GM19395 (cell line): ENCODE results near the gene SUGCT.
"Not testable (repeated sequence)": the region's sequence is repeated elsewhere in the genome, so short reads cannot be mapped to it uniquely, and the experiment has no call there.

ENCODE experiments used
- ATAC-seq: cut with Tn5 transposase; IDR thresholded peaks from one replicate; pipeline ENCODE4 v1.9.1; 2021; ENCODE audit warnings: mild to moderate bottlenecking, moderate library complexity; ENCODE audit not compliant: unreplicated experiment

The SUGCT gene

DNA sequence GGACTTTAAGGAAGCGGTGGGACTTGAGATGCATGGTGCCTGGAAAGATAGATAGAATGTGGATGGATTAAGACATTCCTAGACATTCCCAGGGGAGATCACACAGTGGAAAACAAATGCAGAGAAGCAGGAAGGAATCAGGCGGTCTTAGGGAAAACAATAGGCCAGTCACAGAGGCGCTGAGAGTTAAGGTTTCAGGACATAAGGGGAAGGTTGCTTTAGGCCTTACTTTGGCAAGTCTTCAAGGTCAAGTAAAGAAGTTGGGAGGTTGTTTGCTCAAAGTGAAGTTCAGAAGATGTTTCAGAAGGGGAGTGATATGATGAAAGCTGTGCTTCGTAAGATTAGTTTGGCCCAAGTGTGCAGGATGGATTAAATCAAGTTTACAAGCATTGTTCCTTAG lies 109.4 kb downstream of the SUGCT start:
- no peak for ATAC-seq

DNA sequence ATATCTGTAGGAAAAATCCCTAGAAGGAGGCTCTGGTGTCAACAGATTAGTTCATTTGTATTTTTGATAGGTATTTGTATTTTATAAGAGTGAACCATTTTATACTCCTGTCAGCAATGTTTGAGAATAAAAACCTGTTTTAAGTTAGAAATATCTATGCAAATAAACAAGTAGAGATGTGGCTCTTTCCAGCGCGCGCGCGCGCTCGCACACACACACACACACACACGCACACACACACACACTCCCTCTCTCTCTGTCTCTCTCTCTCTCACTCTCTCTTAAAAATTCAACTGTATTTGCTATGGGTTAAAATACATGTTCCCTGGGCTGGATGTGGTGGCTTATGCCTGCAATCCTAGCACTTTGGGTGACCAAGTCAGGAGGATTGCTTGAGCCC lies 113.9 kb downstream of the SUGCT start:
- no peak for ATAC-seq

DNA sequence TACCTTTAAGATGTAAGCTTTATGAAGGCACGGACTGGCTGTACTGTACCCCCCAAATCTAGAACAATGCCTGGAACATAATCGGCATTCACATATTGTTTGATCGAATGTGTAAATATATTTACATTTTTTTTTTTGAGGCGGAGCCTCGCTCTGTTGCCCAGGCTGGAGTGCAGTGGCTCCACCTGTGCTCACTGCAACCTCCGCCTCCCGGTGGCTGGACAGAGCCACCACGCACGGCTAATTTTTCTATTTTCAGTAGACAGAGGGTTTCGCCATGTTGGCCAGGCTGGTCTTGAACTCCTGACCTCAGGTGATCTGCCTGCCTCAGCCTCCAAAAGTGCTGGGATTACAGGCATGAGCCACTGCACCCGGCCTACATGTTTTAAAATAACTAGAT lies 118.6 kb downstream of the SUGCT start:
- ATAC-seq, result not testable (repeated sequence)

DNA sequence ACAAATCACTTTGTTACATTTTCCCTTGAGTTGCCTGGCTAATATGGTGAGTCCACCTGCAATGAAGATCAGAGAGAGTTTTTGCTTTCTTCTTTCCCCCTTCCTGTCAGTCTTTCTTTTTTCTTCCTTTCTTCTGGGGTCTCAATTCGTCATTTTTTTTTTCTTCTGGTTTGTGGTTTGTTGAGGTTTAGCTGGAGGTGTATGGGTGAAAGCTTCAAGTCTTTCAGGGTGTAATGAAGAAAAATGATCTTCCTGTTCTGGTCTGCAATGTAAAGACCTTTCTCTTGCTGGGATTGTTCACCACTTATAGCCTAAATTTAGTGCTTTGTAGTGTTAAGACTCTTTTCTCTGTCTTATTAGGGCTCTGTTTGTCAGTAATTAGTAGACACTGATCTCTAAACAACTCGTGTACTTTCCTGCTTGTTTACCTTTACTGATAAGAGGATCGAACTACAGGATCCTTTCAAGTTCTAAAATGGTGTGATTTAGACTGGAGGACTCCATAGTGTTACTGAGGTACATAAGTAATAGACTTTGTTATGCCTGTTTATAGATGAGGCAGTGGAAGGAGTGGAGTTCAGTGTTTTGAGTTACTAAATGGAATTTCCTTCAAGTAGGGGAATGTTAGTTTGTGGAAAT lies 129.1 kb downstream of the SUGCT start:
- no peak for ATAC-seq

DNA sequence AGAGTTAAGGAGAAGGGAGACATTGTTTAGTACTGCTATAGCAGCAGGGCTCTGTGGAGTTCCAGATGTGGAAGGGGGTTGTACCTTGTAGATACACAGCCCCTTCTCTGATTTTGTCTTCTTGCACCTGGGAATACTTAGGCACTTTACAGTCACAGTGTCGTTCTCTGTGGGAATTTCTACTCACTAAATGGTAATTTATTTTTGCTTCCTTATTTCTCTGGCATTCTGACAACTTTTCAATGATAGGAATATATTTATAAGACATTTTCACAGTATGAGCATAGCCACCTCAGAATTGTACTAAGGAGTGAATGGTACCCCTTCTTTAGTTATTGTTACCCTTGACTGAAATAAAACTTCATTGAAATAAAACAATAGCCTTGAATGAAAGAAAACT lies 132.8 kb downstream of the SUGCT start:
- ATAC-seq, result no peak

DNA sequence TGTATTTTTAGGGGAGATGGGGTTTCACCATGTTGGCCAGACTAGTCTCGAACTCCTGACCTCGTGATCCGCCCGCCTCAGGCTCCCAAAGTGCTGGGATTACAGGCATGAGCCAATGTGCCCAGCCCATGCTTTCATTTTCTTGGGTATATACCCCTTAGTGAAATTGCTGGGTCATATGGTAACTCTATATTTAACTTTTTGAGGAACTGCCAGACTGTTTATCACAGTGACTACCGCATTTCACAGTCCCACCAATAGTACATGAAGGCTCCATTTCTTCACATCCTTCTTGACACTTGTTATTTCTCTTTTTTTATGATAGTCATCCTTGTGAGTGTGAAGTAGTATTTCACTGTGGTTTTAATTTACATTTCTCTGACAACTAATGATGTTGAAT lies 134.0 kb downstream of the SUGCT start:
- ATAC-seq, result not testable (repeated sequence)

DNA sequence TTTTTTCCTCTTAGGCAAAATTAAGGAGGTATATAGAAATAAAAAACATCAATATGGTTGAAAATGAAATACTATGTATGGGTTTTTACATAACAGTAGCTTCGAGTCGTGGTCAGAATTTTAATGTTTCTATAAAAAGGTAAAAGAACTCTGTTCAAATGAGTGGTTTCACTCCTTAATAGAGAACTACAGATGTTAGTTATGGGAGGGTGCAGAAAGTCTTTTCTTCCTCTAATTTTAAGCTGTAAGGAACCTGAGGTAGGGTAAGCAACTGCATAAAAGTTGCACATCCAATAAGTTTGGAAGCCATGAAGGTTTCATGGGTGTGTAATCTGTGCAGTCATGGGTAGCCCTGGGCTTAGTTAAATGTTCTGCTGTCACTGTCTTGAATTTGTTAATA lies 141.3 kb downstream of the SUGCT start:
- ATAC-seq, result no peak

DNA sequence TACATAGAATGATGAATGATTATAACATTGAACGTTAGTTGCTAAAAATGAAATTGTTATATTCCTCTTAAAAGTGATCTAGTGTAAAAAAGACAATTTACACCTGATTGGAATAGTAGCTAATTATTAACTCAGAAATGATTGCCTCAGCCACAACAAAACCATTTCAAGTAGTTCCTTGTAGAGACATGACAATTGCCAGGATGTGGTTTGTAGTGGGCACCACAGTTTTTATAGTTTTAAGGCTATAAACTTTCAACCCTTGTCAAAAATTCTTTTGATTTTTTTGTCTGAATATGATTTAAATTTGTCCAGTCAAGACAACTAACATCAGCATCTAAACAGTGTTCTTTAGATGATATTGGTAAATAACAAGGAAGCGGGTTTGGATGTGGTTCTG lies 145.2 kb downstream of the SUGCT start:
- no peak for ATAC-seq

DNA sequence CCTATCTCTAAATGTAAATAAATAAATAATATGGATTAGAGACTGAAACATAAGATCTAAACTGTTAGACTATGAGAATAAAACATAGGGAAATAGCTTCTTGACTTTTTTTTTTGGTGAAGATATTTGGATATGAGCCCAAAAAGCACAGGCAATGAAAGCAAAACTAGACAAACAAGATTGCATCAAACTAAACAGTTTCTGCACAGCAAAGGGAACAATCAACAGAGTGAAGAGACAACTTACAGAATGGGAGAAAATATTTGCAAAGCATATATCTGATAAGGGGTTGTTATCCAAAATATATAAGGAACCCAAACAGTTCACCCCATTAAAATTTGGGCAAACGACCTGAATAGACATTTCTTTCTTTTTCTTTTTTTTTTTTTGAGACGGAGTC lies 148.1 kb downstream of the SUGCT start:
- ATAC-seq, result no peak

DNA sequence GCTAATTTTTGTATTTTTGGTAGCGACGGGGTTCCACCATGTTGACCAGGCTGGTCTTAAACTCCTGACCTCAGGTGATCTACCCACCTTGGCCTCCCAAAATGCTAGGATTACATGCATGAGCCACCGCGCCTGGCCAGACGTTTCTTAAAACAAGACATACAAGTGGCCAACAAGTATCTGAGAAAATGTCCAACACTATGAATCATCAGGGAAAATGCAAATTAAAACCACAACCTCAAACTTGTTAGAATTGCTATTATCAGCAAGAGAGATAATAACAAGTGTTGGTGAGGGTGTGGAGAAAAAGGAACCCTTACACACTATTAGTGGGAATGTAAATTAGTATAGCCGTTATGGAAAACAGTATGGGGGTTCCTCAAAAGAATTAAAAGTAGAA lies 148.6 kb downstream of the SUGCT start:
- ATAC-seq, result no peak

DNA sequence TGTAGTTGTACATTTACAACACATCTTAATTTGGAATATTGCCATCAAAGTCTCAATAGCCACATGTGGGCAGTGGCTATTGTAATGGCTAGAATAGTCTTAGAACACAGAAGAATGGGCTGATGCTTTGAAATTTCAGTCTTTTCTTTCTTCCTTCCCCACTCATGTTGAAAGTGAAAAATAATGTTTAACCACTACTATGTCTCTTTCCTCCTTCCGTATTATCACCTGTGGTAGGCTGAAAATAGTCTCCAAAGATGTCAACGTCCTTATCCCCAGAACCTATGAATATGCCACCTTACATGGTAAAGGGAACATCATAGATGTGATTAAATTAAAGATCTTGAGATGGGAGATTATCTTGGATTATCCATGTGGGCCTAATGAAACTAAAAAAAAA lies 154.0 kb downstream of the SUGCT start:
- ATAC-seq, result peak; percentile 82

DNA sequence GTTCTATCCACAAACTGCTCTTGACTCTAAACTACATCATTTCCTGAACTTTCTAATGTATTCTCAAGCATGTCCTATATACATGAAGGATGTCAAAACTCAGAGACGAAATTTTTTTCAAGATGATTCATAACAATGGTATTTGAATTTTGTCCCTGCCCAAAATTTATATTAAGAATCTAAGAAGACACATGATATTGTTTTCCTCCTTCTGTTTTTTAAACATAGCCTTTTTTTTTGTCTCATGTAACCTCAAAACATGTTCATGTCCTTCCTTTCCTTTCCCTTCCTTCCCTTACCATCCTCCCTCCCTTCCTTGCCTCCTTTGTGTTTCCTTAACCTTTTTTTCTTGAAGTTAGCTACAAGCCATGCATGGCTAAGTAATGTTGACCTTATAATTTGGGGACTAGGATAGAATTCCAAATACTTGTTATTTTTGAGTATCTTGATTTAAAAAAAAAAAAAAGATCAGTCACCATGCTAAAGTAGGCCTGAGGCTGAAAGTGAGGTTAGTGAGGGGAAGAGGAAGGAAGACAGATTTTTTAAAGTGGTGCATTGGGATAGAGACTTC lies 163.0 kb downstream of the SUGCT start:
- no peak for ATAC-seq

DNA sequence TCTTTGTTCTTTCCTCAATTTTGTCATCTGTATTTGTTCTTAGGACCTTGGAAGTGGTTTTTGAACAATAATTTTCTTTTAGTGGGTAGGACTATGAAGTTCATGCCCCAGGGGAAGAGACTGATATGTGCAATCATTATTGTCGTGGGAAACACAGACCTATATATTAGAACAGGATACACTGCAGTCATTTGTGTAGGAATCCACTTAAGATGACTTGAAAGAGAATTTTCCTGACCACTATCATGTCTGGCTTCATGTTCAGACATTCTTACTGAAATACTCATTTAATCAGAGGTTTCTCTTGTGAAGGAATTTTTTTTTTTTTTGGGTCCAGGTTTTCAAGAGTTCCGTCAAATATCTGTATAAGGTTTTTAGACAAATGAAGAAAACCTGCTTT lies 163.6 kb downstream of the SUGCT start:
- ATAC-seq, result no peak

DNA sequence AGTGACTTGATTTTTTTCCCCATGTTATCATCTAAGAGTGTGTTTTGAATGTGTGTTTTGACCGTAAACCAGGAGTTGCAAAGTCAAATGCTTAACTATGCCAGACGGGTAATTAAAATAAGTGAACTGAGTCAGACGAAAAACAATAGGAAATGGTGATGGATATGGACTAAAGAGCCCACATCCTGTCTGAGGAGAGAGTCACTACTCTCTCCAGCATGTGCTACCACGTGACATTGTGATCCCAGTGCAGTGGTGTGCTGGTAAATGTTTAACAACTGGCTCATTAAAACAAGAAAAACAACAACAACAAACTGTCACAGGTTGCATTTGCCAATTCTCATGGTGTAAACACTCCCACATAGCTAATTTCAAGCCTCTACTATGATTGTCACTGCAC lies 164.3 kb downstream of the SUGCT start:
- peak; percentile 58 for ATAC-seq

DNA sequence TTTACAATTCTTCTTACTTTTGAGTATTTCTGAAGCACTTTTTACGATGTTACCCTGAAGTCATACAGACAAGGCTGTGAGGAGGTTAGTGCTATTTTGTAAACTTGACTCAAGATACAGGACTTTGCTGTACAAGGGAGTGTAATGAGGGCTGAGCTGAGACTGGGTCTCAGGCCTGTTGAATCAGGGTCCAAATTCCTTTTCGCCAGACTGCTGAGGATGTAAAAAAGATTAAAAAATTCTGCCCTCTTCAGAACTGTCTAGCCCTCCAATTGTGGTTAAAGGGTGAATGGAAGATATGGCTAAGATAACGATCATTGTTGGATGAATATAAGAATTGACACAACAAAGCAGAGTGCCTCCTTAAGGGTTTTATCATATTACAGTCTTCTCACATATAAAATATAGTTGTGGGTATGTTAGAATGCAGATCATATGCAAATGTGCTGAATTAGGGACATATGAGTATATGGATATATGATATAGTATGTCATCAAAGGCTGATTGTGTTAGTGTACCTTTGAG lies 165.4 kb downstream of the SUGCT start:
- ATAC-seq, result no peak

DNA sequence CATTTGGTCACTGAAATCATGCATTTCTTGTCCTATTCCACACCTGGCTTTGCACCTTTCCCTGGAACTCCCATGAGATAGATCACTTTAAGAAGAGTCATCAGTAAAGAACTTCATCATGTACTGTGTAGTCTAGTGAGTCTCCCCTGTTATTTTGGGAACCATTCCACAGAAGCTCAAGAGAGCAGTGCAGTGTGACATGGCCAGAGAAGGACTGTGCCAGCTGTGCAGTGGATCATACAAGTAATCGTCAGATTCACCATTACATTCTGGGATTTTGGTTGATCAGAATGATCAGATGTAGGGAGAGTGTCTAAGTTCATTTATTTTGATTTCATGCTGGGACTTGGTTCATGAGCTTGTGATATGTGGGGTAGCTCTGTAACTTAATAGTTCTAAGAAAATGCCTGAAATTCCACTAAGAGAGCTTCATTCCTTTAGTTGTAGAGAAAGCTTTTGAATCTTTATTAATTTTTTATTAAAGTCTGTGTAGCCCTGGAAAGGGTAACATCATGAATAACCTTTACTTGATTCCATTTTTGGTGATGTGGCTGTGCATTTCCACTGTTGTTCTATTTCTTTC lies 166.8 kb downstream of the SUGCT start:
- ATAC-seq, result no peak

DNA sequence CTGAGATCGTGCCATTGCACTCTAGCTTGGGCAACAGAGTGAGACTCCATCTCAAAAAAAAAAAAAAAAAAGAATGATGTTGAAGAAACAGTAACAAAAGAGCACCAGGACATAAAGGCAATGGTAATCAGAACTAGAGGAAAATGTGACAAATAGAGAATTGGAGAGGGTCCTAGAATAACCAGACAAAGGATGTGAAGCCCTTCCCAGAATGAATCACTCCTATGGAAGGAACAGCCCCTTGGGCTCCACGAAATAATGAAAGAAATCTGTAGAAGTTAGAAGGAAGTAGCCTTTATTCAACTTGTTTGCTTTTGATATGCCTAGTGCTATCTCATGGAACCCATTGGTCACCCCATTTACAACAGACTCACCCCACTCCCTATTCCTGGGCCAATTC lies 169.2 kb downstream of the SUGCT start:
- no peak for ATAC-seq

DNA sequence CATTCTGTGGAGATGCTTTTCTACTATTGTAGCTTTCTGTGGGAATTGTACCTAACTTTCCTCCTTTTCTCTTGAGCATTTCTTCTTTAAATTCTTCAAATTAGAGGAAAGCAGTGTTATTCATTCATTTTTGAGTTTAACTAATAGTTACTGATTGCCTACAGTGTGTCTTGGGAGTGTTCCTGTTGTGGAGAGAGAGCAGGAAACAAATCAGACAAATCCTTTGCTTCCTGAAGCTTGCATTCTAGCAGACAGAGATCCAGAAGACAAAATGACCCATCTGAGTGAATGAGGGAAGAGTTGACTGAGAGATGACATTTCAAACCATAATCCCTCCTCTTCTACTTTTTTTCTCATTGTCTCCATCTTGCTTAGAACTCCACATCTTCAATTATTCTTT lies 170.4 kb downstream of the SUGCT start:
- ATAC-seq, result no peak

DNA sequence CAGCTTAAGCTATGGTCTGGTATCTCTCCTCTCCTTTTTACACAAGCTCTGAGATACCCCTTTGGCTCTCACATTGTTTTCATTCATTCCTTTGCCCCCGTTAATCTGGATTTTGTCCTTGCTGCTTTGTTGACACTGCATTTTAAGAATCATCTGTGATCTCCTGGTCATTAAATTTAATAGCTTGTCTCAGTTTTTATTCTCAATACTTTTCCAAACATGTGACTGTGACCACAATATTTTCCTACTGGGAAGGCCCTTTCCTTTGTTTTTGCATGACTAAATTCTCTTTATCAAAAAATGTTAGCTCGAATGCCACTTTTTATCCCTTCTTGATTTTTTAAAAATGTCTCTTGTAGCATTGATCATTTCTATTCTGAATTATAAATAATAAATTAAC lies 171.2 kb downstream of the SUGCT start:
- no peak for ATAC-seq

DNA sequence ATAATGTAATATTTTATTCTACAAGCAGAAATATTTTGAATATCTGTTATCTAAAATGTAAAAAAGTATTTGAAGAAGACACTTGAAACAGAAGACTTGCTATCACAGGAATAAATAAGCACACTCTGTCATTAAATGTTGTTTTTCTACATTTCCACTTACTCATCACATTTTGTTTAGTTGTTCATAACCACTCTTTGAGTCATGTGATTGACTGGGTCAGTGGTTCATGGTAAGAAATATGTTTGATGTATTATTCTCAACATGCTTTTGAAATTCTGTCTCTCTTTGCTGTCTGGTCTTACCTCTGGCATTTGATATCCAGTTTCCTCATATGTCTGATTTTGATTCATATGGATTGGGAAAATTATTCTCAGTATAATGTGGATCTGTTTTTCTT lies 171.8 kb downstream of the SUGCT start:
- no peak for ATAC-seq

DNA sequence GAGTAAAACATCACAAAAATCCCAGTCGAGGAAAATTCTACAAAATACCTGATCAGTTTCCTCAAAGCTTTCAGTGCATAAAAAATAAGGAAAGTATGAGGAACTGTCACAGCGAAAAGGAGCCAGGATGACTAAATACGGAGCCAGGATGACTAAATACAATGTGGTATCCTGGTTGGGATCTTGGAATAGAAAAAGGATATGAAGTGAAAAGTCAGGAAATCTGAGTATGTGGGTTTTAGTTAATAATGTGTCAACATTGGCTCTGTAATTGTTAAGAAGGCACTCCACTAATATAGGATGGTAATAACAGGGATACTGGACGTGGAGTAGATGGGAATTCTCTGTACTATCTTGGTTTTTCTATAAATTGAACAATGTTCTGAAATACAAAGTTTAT lies 175.5 kb downstream of the SUGCT start:
- no peak for ATAC-seq

DNA sequence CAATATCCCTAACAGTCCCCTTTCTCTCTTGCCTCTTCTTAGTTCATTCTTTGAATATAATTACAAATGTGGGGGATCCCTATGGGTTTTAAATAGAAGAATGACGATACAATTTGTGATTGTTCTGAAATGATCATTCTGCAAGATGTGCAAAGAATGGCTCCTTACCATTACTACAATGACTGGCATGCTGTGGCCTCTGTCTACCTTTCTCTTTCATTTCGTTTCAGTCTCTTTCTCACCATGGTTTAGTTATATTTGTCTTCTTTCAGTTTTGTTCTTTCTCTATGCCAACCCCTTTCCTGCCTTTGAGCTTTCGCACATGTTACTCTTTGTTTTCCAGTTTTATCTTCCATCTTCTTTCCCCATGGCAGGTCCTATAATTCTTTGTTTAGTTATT lies 176.5 kb downstream of the SUGCT start:
- ATAC-seq, result peak; percentile 100

DNA sequence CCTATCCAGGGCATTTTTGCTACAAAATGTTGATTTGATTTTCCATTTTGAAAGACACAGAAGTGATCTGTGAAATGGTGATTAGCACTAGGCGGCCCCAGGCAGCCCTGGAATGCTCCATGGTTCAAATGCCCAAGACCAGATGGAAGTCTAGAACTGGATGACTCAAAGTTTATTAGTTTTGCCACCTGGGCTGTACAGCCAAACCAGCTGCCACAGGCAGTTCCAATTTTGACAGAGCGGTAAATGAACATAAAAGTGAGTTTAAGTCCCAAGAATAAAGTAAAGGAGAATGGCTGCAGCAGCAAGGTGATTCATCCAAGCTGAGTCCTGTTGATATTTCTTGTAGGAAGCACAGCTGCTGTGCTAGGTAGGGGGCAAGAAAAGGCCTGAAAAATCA lies 180.5 kb downstream of the SUGCT start:
- ATAC-seq, result no peak
